ENCODE data around the gene PALM3.
A peak's percentile ranks its signal among the peaks of the same experiment; 100 is the strongest.
"Not testable (repeated sequence)": the region's sequence is repeated elsewhere in the genome, so short reads cannot be mapped to it uniquely, and the experiment has no call there.

The PALM3 gene

GRCh38 chr19:14030997-14031718, 30.7 kb downstream of the PALM3 start:
- peak; percentile 87 for DNase-seq

GRCh38 chr19:14028901-14029300, 33.0 kb downstream of the PALM3 start:
- DNase-seq: no peak

DNA sequence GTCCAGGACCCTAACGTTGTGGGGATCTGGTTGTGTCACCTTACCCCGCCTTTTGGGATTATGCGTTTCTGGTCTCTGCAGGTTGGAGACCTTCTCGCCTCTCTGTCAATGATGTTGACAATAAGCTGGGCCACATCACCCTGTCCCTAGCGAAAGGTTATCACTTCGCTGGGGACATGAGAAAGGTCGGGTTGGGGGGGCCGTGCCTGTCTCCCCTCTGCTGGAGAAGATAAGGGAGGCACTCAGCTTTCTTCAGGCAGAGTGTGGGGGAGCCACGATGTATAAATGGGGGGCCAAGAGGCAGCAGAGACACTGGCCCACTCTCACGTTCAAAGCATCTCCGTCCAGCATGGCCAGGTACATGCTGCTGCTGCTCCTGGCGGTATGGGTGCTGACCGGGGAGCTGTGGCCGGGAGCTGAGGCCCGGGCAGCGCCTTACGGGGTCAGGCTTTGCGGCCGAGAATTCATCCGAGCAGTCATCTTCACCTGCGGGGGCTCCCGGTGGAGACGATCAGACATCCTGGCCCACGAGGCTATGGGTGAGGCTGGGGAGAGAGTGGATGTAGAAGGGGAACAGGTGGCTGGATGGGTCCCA, 33.9 kb downstream of the PALM3 start, which contains the start of gene RLN3:
TSS of gene RLN3 (plus strand) at position 293 of the 595 bp plus-strand sequence. CDS start at position 350, 57 bp downstream.
- DNase-seq: no peak

- not testable (repeated sequence) for DNase-seq
Measured at GRCh38 chr19:14026652-14027192, 35.2 kb downstream of the PALM3 start.

- no peak for DNase-seq
Measured at GRCh38 chr19:14023404-14024235, 38.3 kb downstream of the PALM3 start.

DNA sequence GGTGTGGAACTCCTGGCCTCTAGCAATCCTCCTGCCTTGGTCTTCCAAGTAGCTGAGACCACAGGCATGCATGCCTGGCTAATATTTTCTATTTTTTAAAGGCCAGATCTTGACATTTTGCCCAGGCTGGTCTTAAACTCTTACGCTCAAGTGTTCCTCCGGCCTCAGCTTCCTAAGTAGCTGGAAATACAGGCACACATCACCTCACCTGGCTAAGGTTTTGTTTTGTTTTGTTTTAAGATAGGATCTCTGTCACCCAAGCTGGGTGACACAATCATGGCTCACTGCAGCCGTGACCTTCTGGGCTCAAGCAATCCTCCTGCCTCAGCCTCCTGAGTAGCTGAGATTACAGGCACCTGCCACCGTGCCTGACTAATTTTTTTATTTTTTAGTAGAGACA, 39.4 kb downstream of the PALM3 start:
- no peak for DNase-seq

- no peak for DNase-seq
Measured at GRCh38 chr19:14021474-14021873, 40.4 kb downstream of the PALM3 start.

DNA sequence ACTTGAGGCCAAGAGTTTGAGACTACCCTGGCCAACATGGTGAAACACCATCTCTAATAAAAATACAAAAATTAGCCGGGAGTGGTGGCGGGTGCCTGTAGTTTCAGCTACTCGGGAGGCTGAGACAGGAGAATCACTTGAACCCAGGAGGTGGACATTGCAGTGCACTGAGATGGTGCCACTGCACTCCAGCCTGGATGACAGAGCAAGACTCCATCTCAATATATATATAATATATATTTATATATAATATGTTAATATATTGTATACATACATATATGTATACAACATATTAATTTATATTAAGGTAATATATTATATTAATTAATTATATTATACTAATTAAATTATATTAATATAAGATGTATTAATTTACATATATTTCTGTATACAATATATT, 42.1 kb downstream of the PALM3 start:
- not testable (repeated sequence) for DNase-seq

DNA sequence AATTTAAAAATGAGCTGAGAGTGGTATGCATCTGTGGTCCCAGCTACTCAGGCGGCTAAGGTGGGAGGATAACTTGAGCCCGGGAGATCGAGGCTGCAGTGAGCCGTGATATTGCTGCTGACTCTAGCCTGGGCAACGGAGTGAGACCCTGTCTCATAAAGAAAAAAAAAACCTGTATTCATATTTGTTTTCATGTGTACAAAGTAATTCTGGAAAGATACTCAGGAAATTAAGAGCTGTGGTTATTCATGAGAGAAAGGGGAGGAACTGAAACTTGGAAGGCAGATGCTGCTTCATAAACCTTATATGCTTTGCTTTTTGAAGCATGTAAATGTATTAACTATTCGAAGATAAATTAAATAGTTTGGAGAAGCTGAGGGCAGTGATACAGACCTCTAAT, 42.8 kb downstream of the PALM3 start:
- no peak for DNase-seq

DNA sequence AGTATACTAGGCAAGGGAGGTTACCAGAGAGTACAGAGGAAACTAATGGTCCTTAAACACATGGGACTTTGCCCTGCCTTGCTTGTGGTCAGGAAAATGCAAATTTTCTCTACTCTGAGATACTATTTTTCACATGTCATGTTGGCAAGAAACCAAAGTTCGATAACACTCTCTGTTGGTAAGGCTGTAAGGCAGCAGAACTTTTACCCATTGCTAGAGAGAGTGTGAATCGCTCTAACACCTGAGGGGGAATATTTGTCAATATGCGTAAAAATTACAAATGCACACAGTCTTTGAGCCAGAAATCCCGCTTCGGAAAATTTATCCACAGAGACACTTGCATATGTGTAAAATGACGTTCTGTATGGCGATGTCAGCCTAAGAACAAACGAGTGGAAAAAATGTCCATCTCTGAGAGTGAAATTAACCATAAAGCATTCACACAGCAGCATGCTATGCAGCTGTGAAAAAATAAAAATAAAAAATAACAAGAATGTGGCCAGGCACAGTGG, 46.3 kb downstream of the PALM3 start:
- no peak for DNase-seq

GRCh38 chr19:14012378-14012915, 49.4 kb downstream of the PALM3 start:
- no peak for DNase-seq

- no peak for DNase-seq
Measured at GRCh38 chr19:14006766-14007562, 54.9 kb downstream of the PALM3 start.

- peak; percentile 100 for DNase-seq
Measured at GRCh38 chr19:14006085-14006765, 55.7 kb downstream of the PALM3 start, which contains the start of gene RFX1. Gene RFX1 (minus strand): TSS chr19:14006320. CDS start chr19:13993843, 12,477 bp downstream.

- peak; percentile 92 for DNase-seq
Measured at GRCh38 chr19:14005349-14006084, 56.4 kb downstream of the PALM3 start.

GRCh38 chr19:14004619-14005348, 57.1 kb downstream of the PALM3 start:
- DNase-seq: no peak

All from CD4-positive, alpha-beta T cell treated with Interleukin-4 for 4 hours (primary cell).